Smooth muscle cell (in vitro differentiated cells): ENCODE data around the gene CNDP1. TPM values are rescaled to one million over a fixed set of nuclear protein-coding genes. Genes with fewer than 3 reads are reported as not detected.

Source experiments
- DNase-seq: peaks from one replicate; lab custom pipeline; 2025; ENCODE audit not compliant: unreplicated experiment; lab: John Stamatoyannopoulos, UW
- H2AFZ ChIP-seq: fragments of 200-600 bp; sonication (generic); 2 replicates; pipeline ENCODE4 v1.6.0; 2016; ENCODE audit warnings: antibody characterized with exemption, low read depth, mild to moderate bottlenecking
- H3F3A ChIP-seq: fragments of 200-600 bp; sonication (generic); 2 replicates; pipeline ENCODE4 v1.6.0; 2017; ENCODE audit warnings: antibody characterized with exemption, low read depth
- H3K27ac ChIP-seq: fragments of 200-600 bp; sonication (generic); 2 replicates; pipeline ENCODE4 v1.5.1; 2016; ENCODE audit warnings: low read depth, mild to moderate bottlenecking
- H3K27me3 ChIP-seq: fragments of 200-600 bp; sonication (generic); 2 replicates; pipeline ENCODE4 v1.6.1; 2016; ENCODE audit warnings: low read depth, mild to moderate bottlenecking
- H3K36me3 ChIP-seq: fragments of 200-600 bp; sonication (generic); 2 replicates; pipeline ENCODE4 v1.5.1; 2016; ENCODE audit warnings: low read depth
- H3K4me1 ChIP-seq: fragments of 200-600 bp; sonication (generic); 2 replicates; pipeline ENCODE4 v1.5.1; 2016; ENCODE audit warnings: low read depth
- H3K4me2 ChIP-seq: fragments of 200-600 bp; sonication (generic); 2 replicates; pipeline ENCODE4 v1.6.0; 2016; ENCODE audit warnings: mild to moderate bottlenecking
- H3K4me3 ChIP-seq: fragments of 200-600 bp; sonication (generic); 2 replicates; pipeline ENCODE4 v1.5.1; 2016; ENCODE audit warnings: mild to moderate bottlenecking
- H3K79me2 ChIP-seq: fragments of 200-600 bp; sonication (generic); 2 replicates; pipeline ENCODE4 v1.6.0; 2016; ENCODE audit warnings: low read depth, mild to moderate bottlenecking
- H3K9ac ChIP-seq: fragments of 200-600 bp; sonication (generic); 2 replicates; pipeline ENCODE4 v1.6.0; 2016; ENCODE audit warnings: low read depth
- H3K9me3 ChIP-seq: fragments of 200-600 bp; sonication (generic); replicated peaks from 2 replicates; pipeline ENCODE4 v1.5.1; 2016; ENCODE audit warnings: low read depth
- H4K20me1 ChIP-seq: fragments of 200-600 bp; sonication (generic); 2 replicates; pipeline ENCODE4 v1.6.0; 2016; ENCODE audit warnings: low read depth
- CTCF ChIP-seq: fragments of 200-600 bp; sonication (generic); IDR thresholded peaks from 2 replicates; pipeline ENCODE4 v1.5.1; 2017; ENCODE audit warnings: borderline replicate concordance, mild to moderate bottlenecking, antibody characterized with exemption; ENCODE audit not compliant: insufficient read depth, poor library complexity, severe bottlenecking
- WGBS: methylation state at CpG from one replicate; pipeline ENCODE4 v1.1.7; 2016; ENCODE audit warnings: low lambda C conversion rate; 5-methylcytosine and 5-hydroxymethylcytosine counted together
- polyA plus RNA-seq: library from polyadenylated mRNA; unstranded; fragments of >200 nt; fragmentation: Nextera tagmentation; extraction: Ambion mirVana; gene quantifications from 2 replicates; pipeline ENCODE4 v1.2.1, GENCODE V29; 2016
- total RNA-seq: library from RNA; depleted of rRNA; stranded (reverse); fragments of >200 nt; gene quantifications from 2 replicates; pipeline ENCODE4 v1.2.3, GENCODE V29; 2014

CNDP1 gene
- total and polyA plus RNA-seq, 2 experiments from 2014 or later, result not detected

DNA sequence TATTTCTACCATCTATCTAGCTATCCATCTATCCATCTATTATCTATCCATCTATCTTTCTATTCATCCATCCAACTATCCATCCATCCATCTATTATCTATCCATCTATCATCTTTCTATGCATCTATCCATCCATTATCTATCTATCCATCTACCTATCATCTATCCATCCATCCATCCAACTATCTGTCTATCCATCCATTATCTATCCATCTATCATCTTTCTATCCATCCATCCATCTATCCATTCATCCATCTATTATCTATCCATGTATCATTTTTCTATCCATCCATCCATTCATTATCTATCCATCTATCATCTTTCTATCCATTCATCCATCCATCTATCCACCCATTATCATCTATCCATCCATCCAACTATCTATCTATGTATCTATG, 38.8 kb downstream of the CNDP1 start:
- Histone ChIP-seq H3K36me3 (no peaks in the 10 kb centered on the region), H3K27me3 (no peaks in the 10 kb centered on the region), H3F3A (no peaks in the 10 kb centered on the region), H3K4me3 (no peak overlapping the region), H2AFZ (no peak overlapping the region), H4K20me1 (no peaks in the 10 kb centered on the region), H3K79me2 (no peaks in the 10 kb centered on the region), H3K9me3 (no peaks in the 10 kb centered on the region), H3K27ac (no peak overlapping the region), H3K4me2 (no peak overlapping the region), H3K4me1 (no peaks in the 10 kb centered on the region), H3K9ac (no peak overlapping the region)
- no peak for TF ChIP-seq CTCF
- DNase-seq, result no peak

DNA sequence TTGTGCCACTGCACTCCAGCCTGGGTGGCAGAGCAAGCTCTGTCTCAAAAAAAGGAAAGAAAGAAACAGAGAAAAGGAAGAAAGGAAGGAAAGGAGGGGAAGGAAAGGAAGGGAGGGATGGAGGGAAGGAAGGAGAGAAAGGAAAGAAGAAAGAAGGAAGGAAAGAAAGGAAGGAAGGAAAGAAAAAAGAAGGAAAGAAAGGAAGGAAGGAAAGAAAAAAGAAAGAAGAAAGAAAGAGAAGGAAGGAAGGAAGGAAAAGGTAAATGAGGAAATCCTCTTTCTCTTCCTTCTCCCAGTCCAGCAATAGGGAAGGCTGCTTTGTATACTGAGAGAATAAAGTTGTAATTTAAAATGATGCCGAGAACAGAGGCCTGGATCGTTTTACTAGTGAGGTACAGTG, 40.6 kb downstream of the CNDP1 start:
- Histone ChIP-seq H3K4me3 (no peak overlapping the region), H3K36me3 (no peaks in the 10 kb centered on the region), H2AFZ (peak overlapping the region; percentile 81), H3K4me1 (no peaks in the 10 kb centered on the region), H3K9me3 (no peaks in the 10 kb centered on the region), H3F3A (peaks cover 5% of the 10 kb centered on the region), H3K27ac (no peak overlapping the region), H3K79me2 (no peaks in the 10 kb centered on the region), H3K9ac (no peak overlapping the region), H4K20me1 (no peaks in the 10 kb centered on the region), H3K4me2 (no peak overlapping the region), H3K27me3 (no peaks in the 10 kb centered on the region)
- no peak for TF ChIP-seq CTCF
- 82% methylated on average over 2 of the region's 2 CpGs for WGBS
- DNase-seq, result no peak

DNA sequence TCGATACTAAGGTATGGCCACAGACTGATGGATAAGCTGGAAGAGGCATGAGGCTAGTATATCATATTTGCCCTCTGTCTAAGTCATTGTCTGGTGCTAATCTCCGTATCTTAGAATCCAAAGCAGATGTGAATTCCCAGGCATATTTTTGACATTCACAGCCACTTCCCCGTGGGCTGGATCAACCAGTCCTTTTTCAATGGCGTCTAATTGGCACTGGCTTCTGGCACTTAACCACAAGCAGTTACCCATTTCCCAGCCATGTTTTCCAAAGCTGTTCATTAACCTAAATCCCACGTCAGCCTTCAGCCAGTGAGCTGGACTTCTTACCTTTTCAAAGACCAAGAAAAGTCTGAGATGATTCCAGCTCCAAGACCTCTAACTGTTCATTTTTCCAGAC, 42.7 kb downstream of the CNDP1 start:
- H3K9me3 ChIP-seq, result no peaks in the 10 kb centered on the region
- DNase-seq, result no peak
- 50% methylated on average over 5 of the region's 5 CpGs for WGBS
- no peaks in the 10 kb centered on the region for H4K20me1 ChIP-seq
- no peaks in the 10 kb centered on the region for H3K27me3 ChIP-seq
- H2AFZ ChIP-seq, result no peak overlapping the region
- H3K79me2 ChIP-seq, result no peaks in the 10 kb centered on the region
- no peak overlapping the region for H3K27ac ChIP-seq
- H3F3A ChIP-seq, result peaks cover 5% of the 10 kb centered on the region
- no peak overlapping the region for H3K9ac ChIP-seq
- no peak overlapping the region for H3K4me3 ChIP-seq
- no peaks in the 10 kb centered on the region for H3K36me3 ChIP-seq
- no peak for TF ChIP-seq CTCF
- no peaks in the 10 kb centered on the region for H3K4me1 ChIP-seq
- no peak overlapping the region for H3K4me2 ChIP-seq

DNA sequence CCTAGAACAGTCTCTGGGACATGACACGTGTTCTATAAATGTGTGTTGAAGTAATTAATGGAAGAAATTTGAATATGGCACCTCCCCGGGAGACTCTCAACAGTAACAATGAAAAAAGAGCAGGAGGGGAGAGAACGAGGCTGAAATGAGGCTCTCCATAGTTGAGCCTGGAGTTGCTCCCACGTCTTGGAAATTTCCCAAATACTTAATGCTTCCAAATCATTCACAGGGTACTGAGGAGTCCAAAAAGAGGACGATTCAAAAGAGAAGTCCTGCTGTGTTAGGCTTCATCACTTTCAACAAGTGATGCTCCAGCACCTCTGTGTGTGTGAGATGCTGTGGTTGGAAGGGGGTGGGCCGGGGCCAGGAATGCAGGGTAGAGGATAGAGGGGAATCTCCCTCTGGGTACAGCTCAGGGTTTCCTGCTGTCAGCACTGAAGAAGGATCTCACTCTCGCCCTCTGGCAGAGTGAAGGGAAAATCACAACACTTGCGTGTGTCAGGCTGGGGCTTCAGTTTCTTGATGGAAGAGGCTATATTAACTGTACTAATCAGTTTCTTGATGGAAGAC, 45.3 kb downstream of the CNDP1 start:
- 60% methylated on average over 8 of the region's 8 CpGs for WGBS
- Histone ChIP-seq H3K4me1 (no peaks in the 10 kb centered on the region), H3K4me3 (no peak overlapping the region), H3K36me3 (no peaks in the 10 kb centered on the region), H3K9me3 (no peaks in the 10 kb centered on the region), H3F3A (peaks cover 5% of the 10 kb centered on the region), H3K9ac (no peak overlapping the region), H4K20me1 (no peaks in the 10 kb centered on the region), H3K79me2 (no peaks in the 10 kb centered on the region), H2AFZ (no peak overlapping the region), H3K4me2 (no peak overlapping the region), H3K27me3 (no peaks in the 10 kb centered on the region), H3K27ac (no peak overlapping the region)
- TF ChIP-seq CTCF, result no peak
- DNase-seq, result no peak
